Measurements from ENCODE around the gene CFAP61.

GRCh38 chr20:20094410-20094809, 42.1 kb downstream of the CFAP61 start:
- no peak for TF ChIP-seq CTCF (IDR thresholded peaks at IDR 0.05; ENCODE audit: poor library complexity)
- no peak for TF ChIP-seq EZH2 (IDR thresholded peaks at IDR 0.05; ENCODE audit: borderline replicate concordance)
- TF ChIP-seq EZH2phosphoT487 (IDR thresholded peaks at IDR 0.05; ENCODE audit: low read depth, severe bottlenecking, unreplicated experiment), result no peak
